Measurements from ENCODE around the gene NUDT17. TPM values are rescaled to one million over a fixed set of nuclear protein-coding genes. Genes with fewer than 3 reads are reported as not detected.
A peak's percentile ranks its signal among the peaks of the same experiment; 100 is the strongest.

NUDT17 gene
- polyA plus RNA-seq, 1 of the 3 experiments (the other 2 are of a cell fraction), result 8.1 TPM

DNA sequence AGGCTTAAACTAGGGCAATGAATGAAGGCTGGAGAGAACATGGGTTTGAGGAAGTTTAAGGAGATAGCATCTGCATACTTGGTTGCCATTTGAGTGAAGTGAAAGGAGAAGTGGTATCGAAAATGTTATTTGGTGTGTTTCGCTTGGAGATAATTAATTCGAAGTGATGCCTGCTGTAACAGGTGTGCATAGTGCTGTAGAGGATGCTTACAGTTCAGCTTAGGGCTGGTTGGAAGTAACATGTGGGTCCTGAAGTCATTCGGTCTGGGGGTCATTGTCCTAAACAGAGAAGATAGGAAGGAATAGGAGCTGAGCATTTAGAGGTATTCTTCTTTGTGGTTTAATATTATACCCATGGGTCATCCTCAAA, 301 bp upstream of the NUDT17 start (continued):
- TF ChIP-seq CHD2 (IDR thresholded peaks at IDR 0.05; ENCODE audit: low read length, partially characterized antibody) (no peak), JUND (IDR thresholded peaks at IDR 0.05) (no peak), TEAD4 (IDR thresholded peaks at IDR 0.05; ENCODE audit: borderline replicate concordance, insufficient read depth) (no peak), USF2 (IDR thresholded peaks at IDR 0.05; ENCODE audit: borderline replicate concordance, low read depth, low read length) (no peak), RAD21 (IDR thresholded peaks at IDR 0.05; ENCODE audit: low read length) (no peak)

DNA sequence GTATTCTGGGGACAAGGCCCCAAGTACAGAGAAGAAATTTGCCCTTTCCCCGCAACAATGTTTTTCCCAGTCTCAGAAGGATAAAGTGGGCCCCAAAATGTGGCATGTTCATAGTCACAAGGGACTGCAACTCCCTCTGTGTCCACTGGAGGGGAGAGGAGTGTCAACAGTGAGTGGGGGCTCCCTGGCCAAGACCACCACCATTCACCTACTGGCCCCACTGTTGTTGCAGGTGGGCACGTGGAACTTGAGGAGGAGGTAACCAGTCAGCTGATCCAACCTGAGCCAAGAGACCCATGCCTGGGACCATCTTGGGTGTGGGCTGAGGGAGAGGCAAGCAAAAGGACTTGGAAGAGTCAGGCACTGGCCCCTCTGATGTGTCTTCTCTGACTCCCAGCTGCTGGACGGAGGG, 777 bp downstream of the NUDT17 start:
- Histone ChIP-seq H3F3A (replicated peaks; ENCODE audit: insufficient read depth) (peaks cover 50% of the 10 kb centered on the region), H3K36me3 (replicated peaks in 1 of 2; ENCODE audit: control insufficient read depth in 1 of 2, insufficient read depth in 2 of 2, low read length in 1 of 2) (peaks cover 34 to 59% of the 10 kb centered on the region in 2 experiments), H3K9me3 (no peaks in the 10 kb centered on the region), H3K4me2 (peak overlapping the region; percentile 96), H3K4me3 (ENCODE audit: low read depth in 2 of 2, low read length in 1 of 2) (peak overlapping the region; percentile 60 to 68), H3K9ac (peak overlapping the region; percentile 73; the same call in 1 of the 2 replicates), H3K79me2 (ENCODE audit: insufficient read depth) (no peaks in the 10 kb centered on the region), H3K9me2 (no peaks in the 10 kb centered on the region), H3K27ac (ENCODE audit: low read depth in 2 of 2, low read length in 1 of 2) (peak overlapping the region; percentile 49 to 73; a peak in 3 of 4 replicates), H4K20me1 (ENCODE audit: insufficient read depth) (no peaks in the 10 kb centered on the region), H3K4me1 (ENCODE audit: control insufficient read depth in 1 of 2, insufficient read depth in 2 of 2, low read depth in 1 of 2, low read length in 1 of 2) (peaks cover 3 to 14% of the 10 kb centered on the region in 2 experiments; a peak in 2 of 4 replicates), H3K27me3 (ENCODE audit: insufficient read depth) (no peaks in the 10 kb centered on the region), H2AFZ (ENCODE audit: low read depth) (peak overlapping the region; percentile 77; the same call in 1 of the 2 replicates)
- DNase-seq, result peak; percentile 81
- 97% methylated on average over 3 of the region's 3 CpGs for WGBS (ENCODE audit: low lambda C conversion rate)
- peak; percentile 60 for TF ChIP-seq RAD21 (IDR thresholded peaks at IDR 0.05; ENCODE audit: low read length)
- no peak for TF ChIP-seq RXRA (IDR thresholded peaks at IDR 0.05; ENCODE audit: borderline replicate concordance, low read depth)
- TF ChIP-seq SMC3 (IDR thresholded peaks at IDR 0.05; ENCODE audit: low read depth, low read length), result 0 out of 2 replicates have a peak, but pooled peaks have one; percentile 26
- TF ChIP-seq, protein P1, sequence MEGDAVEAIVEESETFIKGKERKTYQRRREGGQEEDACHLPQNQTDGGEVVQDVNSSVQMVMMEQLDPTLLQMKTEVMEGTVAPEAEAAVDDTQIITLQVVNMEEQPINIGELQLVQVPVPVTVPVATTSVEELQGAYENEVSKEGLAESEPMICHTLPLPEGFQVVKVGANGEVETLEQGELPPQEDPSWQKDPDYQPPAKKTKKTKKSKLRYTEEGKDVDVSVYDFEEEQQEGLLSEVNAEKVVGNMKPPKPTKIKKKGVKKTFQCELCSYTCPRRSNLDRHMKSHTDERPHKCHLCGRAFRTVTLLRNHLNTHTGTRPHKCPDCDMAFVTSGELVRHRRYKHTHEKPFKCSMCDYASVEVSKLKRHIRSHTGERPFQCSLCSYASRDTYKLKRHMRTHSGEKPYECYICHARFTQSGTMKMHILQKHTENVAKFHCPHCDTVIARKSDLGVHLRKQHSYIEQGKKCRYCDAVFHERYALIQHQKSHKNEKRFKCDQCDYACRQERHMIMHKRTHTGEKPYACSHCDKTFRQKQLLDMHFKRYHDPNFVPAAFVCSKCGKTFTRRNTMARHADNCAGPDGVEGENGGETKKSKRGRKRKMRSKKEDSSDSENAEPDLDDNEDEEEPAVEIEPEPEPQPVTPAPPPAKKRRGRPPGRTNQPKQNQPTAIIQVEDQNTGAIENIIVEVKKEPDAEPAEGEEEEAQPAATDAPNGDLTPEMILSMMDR (IDR thresholded peaks at IDR 0.05), result peak; percentile 67
- no peak for TF ChIP-seq MXI1 (IDR thresholded peaks at IDR 0.05; ENCODE audit: low read depth, low read length)
- 0 out of 2 replicates have a peak, but pooled peaks have one; percentile 35 for TF ChIP-seq SIN3A (IDR thresholded peaks at IDR 0.05; ENCODE audit: borderline replicate concordance, low read depth, low read length)
- TF ChIP-seq TAF1 (IDR thresholded peaks at IDR 0.05; ENCODE audit: borderline replicate concordance, low read depth, low read length), result no peak
- no peak for TF ChIP-seq EZH2phosphoT487 (IDR thresholded peaks at IDR 0.05; ENCODE audit: borderline replicate concordance, low read depth)
- TF ChIP-seq JUND (IDR thresholded peaks at IDR 0.05), result no peak
- POLR2A ChIA-PET, result interaction anchor here (0.8 to 5.6 kb wide), 2 partner anchors 12 to 118 kb away, joined by 3 to 66 read pairs; partner anchors contain the start of genes ANKRD34A, PIAS3 and POLR3GL
- CTCF ChIA-PET, result interaction anchor here (1.0 to 5.7 kb wide), 21 partner anchors 9 to 170 kb away, joined by 4 to 162 read pairs (median 13); partner anchors contain the start of genes ANKRD34A, ANKRD35, ITGA10 and PIAS3
